HUES48 (cell line): Measurements from ENCODE around the gene SPIRE2.

Experiments
- H3K27ac ChIP-seq: one replicate; pipeline ENCODE4 v1.7.0; 2013; ENCODE audit warnings: low read depth, low read length, inconsistent platforms
- H3K27me3 ChIP-seq: 2 replicates; pipeline ENCODE4 v1.6.1; 2013; ENCODE audit warnings: mild to moderate bottlenecking, low read length; ENCODE audit not compliant: control insufficient read depth, insufficient read depth
- H3K36me3 ChIP-seq: 2 replicates; pipeline ENCODE4 v1.6.1; 2013; ENCODE audit warnings: low read length; ENCODE audit not compliant: control insufficient read depth, insufficient read depth
- H3K4me1 ChIP-seq: 2 replicates; pipeline ENCODE4 v1.6.1; 2013; ENCODE audit warnings: mild to moderate bottlenecking, low read length; ENCODE audit not compliant: control insufficient read depth, insufficient read depth
- H3K4me3 ChIP-seq: 2 replicates; pipeline ENCODE4 v1.5.1; 2013; ENCODE audit warnings: mild to moderate bottlenecking, low read depth, low read length
- H3K9ac ChIP-seq: 2 replicates; pipeline ENCODE4 v1.6.1; 2013; ENCODE audit warnings: mild to moderate bottlenecking, low read depth, low read length, moderate library complexity
- H3K9me3 ChIP-seq: 2 replicates; pipeline ENCODE4 v1.6.1; 2013; ENCODE audit warnings: low read length; ENCODE audit not compliant: control insufficient read depth, insufficient read depth

The SPIRE2 gene

GRCh38 chr16:89843409-89844350 lies 15.4 kb downstream of the SPIRE2 start:
- no peaks in the 10 kb centered on the region for H3K27me3 ChIP-seq
- no peak overlapping the region for H3K9ac ChIP-seq
- H3K4me3 ChIP-seq, result no peak overlapping the region
- no peaks in the 10 kb centered on the region for H3K9me3 ChIP-seq
- no peak overlapping the region for H3K27ac ChIP-seq
- H3K4me1 ChIP-seq, result peaks cover 4% of the 10 kb centered on the region; the same call in 1 of the 2 replicates
- no peaks in the 10 kb centered on the region for H3K36me3 ChIP-seq

- Histone ChIP-seq H3K27me3 (no peaks in the 10 kb centered on the region), H3K9ac (no peak overlapping the region), H3K36me3 (no peaks in the 10 kb centered on the region), H3K9me3 (no peaks in the 10 kb centered on the region), H3K4me1 (no peaks in the 10 kb centered on the region), H3K4me3 (no peak overlapping the region), H3K27ac (no peak overlapping the region)
Measured at GRCh38 chr16:89844739-89845339, 16.6 kb downstream of the SPIRE2 start.

GRCh38 chr16:89845417-89845816 lies 17.1 kb downstream of the SPIRE2 start:
- Histone ChIP-seq H3K9ac (no peak overlapping the region), H3K27ac (no peak overlapping the region), H3K27me3 (no peaks in the 10 kb centered on the region), H3K4me3 (no peak overlapping the region), H3K4me1 (no peaks in the 10 kb centered on the region), H3K36me3 (no peaks in the 10 kb centered on the region), H3K9me3 (no peaks in the 10 kb centered on the region)

- Histone ChIP-seq H3K36me3 (no peaks in the 10 kb centered on the region), H3K27ac (no peak overlapping the region), H3K4me3 (no peak overlapping the region)
Measured at GRCh38 chr16:89847051-89847939, 19.0 kb downstream of the SPIRE2 start.

GRCh38 chr16:89847940-89848297 lies 19.6 kb downstream of the SPIRE2 start:
- H3K9me3 ChIP-seq, result no peaks in the 10 kb centered on the region
- H3K27me3 ChIP-seq, result no peaks in the 10 kb centered on the region
- no peaks in the 10 kb centered on the region for H3K4me1 ChIP-seq
- H3K27ac ChIP-seq, result no peak overlapping the region
- H3K4me3 ChIP-seq, result no peak overlapping the region
- H3K36me3 ChIP-seq, result no peaks in the 10 kb centered on the region
- H3K9ac ChIP-seq, result no peak overlapping the region

More at GRCh38 chr16:89847051-89847939, 19.0 kb downstream of the SPIRE2 start:
- Histone ChIP-seq H3K9me3 (no peaks in the 10 kb centered on the region), H3K4me1 (no peaks in the 10 kb centered on the region), H3K9ac (no peak overlapping the region), H3K27me3 (no peaks in the 10 kb centered on the region)

- Histone ChIP-seq H3K27ac (no peak overlapping the region), H3K4me1 (no peaks in the 10 kb centered on the region), H3K36me3 (no peaks in the 10 kb centered on the region), H3K4me3 (no peak overlapping the region), H3K9me3 (no peaks in the 10 kb centered on the region), H3K9ac (no peak overlapping the region), H3K27me3 (no peaks in the 10 kb centered on the region)
Measured at GRCh38 chr16:89848974-89849373, 20.7 kb downstream of the SPIRE2 start.

- Histone ChIP-seq H3K27ac (no peak overlapping the region), H3K9ac (no peak overlapping the region), H3K4me1 (no peaks in the 10 kb centered on the region), H3K36me3 (0 out of 2 replicates have a peak, but pooled peaks cover 3% of the 10 kb centered on the region), H3K9me3 (no peaks in the 10 kb centered on the region), H3K27me3 (no peaks in the 10 kb centered on the region), H3K4me3 (no peak overlapping the region)
Measured at GRCh38 chr16:89853306-89853993, 25.2 kb downstream of the SPIRE2 start.

GRCh38 chr16:89855301-89855945 lies 27.1 kb downstream of the SPIRE2 start:
- Histone ChIP-seq H3K27me3 (no peaks in the 10 kb centered on the region), H3K27ac (no peak overlapping the region), H3K36me3 (0 out of 2 replicates have a peak, but pooled peaks cover 3% of the 10 kb centered on the region), H3K4me1 (no peaks in the 10 kb centered on the region), H3K4me3 (no peak overlapping the region), H3K9me3 (no peaks in the 10 kb centered on the region), H3K9ac (no peak overlapping the region)

- H3K4me3 ChIP-seq, result no peak overlapping the region
- H3K9ac ChIP-seq, result no peak overlapping the region
- H3K4me1 ChIP-seq, result no peaks in the 10 kb centered on the region
- H3K36me3 ChIP-seq, result 0 out of 2 replicates have a peak, but pooled peaks cover 3% of the 10 kb centered on the region
- no peaks in the 10 kb centered on the region for H3K9me3 ChIP-seq
- H3K27ac ChIP-seq, result no peak overlapping the region
- H3K27me3 ChIP-seq, result no peaks in the 10 kb centered on the region
Measured at GRCh38 chr16:89855986-89856385, 27.7 kb downstream of the SPIRE2 start.
